HG03159 (cell line): ENCODE measurements around the gene SAXO1.
"Not testable (repeated sequence)": the region's sequence is repeated elsewhere in the genome, so short reads cannot be mapped to it uniquely, and the experiment has no call there.

ENCODE experiments used
- ATAC-seq: cut with Tn5 transposase; IDR thresholded peaks from one replicate; pipeline ENCODE4 v1.9.1; 2021; ENCODE audit warnings: mild to moderate bottlenecking, moderate library complexity; ENCODE audit not compliant: unreplicated experiment

The SAXO1 gene

GRCh38 chr9:18971909-18972308, 61.1 kb downstream of the SAXO1 start:
- no peak for ATAC-seq

GRCh38 chr9:18971404-18971803, 61.6 kb downstream of the SAXO1 start:
- ATAC-seq, result no peak

- no peak for ATAC-seq
Measured at GRCh38 chr9:18970393-18970792, 62.6 kb downstream of the SAXO1 start.

- ATAC-seq, result no peak
Measured at GRCh38 chr9:18969128-18969527, 63.9 kb downstream of the SAXO1 start.

- no peak for ATAC-seq
Measured at GRCh38 chr9:18955626-18956025, 77.4 kb downstream of the SAXO1 start.

- ATAC-seq, result no peak
Measured at GRCh38 chr9:18951936-18952335, 81.1 kb downstream of the SAXO1 start.

- ATAC-seq, result no peak
Measured at GRCh38 chr9:18947892-18948339, 85.1 kb downstream of the SAXO1 start.

GRCh38 chr9:18942801-18943200, 90.2 kb downstream of the SAXO1 start:
- ATAC-seq, result no peak

GRCh38 chr9:18941060-18941740, 91.8 kb downstream of the SAXO1 start:
- no peak for ATAC-seq

- ATAC-seq, result no peak
Measured at GRCh38 chr9:18939943-18940342, 93.1 kb downstream of the SAXO1 start.

- no peak for ATAC-seq
Measured at GRCh38 chr9:18936094-18936871, 96.7 kb downstream of the SAXO1 start.

- no peak for ATAC-seq
Measured at GRCh38 chr9:18935541-18935940, 97.5 kb downstream of the SAXO1 start.

GRCh38 chr9:18930611-18931010, 102.4 kb downstream of the SAXO1 start:
- not testable (repeated sequence) for ATAC-seq

GRCh38 chr9:18928711-18929110, 104.3 kb downstream of the SAXO1 start:
- ATAC-seq, result no peak

- no peak for ATAC-seq
Measured at GRCh38 chr9:18926513-18926912, 106.5 kb downstream of the SAXO1 start.

- ATAC-seq, result no peak
Measured at GRCh38 chr9:18925880-18926279, 107.1 kb downstream of the SAXO1 start.

- no peak for ATAC-seq
Measured at GRCh38 chr9:18923671-18924430, 109.2 kb downstream of the SAXO1 start.

GRCh38 chr9:18923167-18923566, 109.8 kb downstream of the SAXO1 start:
- ATAC-seq, result no peak

GRCh38 chr9:18922161-18922885, 110.7 kb downstream of the SAXO1 start:
- ATAC-seq, result no peak

- ATAC-seq, result no peak
Measured at GRCh38 chr9:18921366-18922075, 111.5 kb downstream of the SAXO1 start.
